GM21528 (cell line): ENCODE measurements around the gene DLEU7.

Experiments
- ATAC-seq: cut with Tn5 transposase; IDR thresholded peaks from one replicate; pipeline ENCODE4 v1.9.1; 2021; ENCODE audit warnings: mild to moderate bottlenecking, moderate library complexity; ENCODE audit not compliant: unreplicated experiment, low FRiP score

The DLEU7 gene

GRCh38 chr13:50843257-50844083 lies at the start of gene DLEU7:
DLEU7 (minus strand) TSS chr13:50843692; CDS start chr13:50843646, 46 bp downstream.
- ATAC-seq, result no peak

DNA sequence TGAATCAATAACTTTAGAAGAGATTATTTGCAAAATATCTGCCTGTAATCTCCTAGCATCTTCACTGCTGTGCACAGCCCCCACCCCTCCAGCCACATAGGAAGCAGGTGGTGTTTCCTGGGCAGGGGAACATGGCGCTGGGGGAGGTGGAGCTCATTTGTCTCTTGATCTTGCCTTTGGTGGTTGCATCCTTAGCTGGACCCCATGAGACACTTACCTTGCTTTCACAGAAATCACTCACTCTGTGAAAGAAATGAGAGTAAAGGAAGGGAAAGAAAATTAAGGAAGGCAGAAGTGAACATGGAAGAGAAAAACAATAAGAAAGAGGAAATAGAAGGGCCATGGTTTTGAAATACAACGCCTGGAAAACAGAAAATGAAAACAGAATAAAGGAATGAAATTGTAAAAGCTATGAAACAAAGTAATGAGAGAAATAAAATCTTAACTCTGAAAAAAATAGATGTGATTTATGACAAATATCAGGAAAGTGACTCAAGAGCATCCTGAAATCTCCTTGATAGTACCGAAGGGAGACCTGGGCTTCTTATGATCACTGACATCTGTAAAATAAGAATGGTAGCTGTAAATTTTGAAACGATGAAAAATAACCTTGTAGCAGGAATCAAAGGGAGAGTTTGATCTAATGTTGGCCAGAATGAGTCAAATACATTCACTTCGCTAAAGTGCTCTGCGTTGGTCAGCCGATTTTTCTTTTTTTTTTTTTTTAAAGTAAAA lies 48.9 kb upstream of the DLEU7 start:
- no peak for ATAC-seq

DNA sequence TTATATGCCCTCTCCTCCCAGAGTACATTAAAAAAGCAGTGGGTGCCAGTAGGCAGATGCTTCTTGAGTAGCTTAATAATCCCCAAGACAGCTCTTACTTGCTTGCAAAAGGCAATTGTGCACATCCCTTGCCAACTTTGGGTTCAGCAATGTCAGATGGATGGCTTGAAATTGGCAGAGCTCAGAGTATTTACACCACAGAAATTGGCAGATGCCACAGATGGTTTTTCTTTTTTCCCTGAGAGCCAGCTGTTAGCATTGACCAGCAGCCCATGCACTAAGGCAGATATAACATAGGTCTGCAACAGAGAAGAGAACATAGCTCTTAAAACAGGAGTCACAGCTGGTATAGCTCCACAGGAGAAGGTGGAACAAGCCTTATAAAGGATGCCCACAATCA lies 47.7 kb upstream of the DLEU7 start:
- no peak for ATAC-seq

GRCh38 chr13:50889317-50889716 lies 45.8 kb upstream of the DLEU7 start:
- ATAC-seq, result no peak

- ATAC-seq, result no peak
Observed at GRCh38 chr13:50888362-50888761, 44.9 kb upstream of the DLEU7 start.

GRCh38 chr13:50887151-50887550 lies 43.7 kb upstream of the DLEU7 start:
- no peak for ATAC-seq

DNA sequence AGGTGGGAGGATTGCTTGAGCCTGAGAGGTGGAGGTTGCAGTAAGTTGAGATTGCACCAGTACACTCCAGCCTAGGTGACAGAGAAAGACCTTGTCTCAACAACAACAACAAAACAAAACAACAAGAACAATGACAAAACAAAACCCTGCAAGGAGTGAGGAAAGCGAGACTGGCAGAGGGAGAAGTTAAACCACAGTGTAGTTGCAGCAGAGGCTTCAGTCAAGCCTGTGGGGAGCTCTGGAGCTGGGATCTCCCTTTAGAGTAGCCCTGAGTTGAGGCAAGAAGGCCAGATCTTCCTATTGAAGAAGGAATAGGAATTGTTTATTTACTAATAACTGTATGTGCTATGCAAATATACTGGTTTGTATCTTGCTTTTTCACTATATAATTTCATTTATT lies 40.8 kb upstream of the DLEU7 start:
- ATAC-seq, result no peak

GRCh38 chr13:50883728-50884127 lies 40.2 kb upstream of the DLEU7 start:
- no peak for ATAC-seq

- no peak for ATAC-seq
Observed at GRCh38 chr13:50882816-50883435, 39.4 kb upstream of the DLEU7 start.

DNA sequence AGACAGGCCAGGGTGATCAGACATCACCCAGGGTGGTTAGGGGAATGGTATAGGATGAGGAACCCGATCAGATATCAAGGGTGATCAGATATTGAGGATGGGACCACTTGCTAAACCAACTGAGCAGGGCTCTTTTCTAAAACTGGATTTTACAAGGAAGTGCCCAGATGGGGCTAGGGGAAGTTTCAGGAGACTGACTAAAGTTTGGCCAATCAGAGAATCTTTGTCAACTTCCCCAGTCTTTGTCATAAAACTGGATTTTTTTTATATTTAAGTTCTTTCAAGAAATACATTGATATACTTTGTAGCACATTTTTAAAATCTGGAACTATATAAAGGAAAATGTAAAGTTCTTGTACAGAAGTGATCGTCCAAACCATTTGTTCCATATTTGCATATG lies 30.5 kb upstream of the DLEU7 start:
- ATAC-seq, result no peak

- ATAC-seq, result no peak
Observed at GRCh38 chr13:50873467-50873866, 30.0 kb upstream of the DLEU7 start.

DNA sequence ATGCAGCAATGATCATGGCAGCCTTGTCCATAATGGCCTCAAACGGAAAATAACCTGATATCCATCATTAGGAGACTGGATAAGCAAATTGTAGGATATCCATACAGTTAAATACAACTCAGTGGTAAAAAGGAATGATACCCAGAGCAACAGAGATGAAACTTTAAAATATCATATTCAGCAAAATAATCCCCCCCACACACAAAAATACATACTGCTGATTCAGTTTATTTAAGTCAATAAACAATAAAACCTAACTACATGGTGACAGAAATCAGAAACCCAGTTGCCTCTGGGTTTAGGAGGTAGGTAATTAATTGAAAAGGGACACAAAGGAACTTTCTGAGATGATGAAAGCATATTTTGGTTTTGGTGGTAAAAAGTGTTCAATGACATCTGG lies 27.9 kb upstream of the DLEU7 start:
- ATAC-seq, result no peak

DNA sequence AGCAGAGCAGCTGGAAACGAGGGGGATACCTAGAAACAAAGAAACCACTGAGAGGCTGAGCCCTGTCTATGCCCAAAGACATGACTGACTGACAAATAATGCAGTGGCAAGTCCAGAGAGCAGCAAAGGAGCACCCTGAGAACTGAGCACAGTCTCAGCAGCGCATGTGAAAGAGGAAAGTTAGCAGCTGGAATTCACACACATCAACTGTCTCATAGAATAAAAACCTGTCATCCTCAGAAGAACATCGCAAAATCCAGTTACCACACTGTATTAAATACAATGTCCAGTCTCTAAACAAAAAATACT lies 24.1 kb upstream of the DLEU7 start:
- ATAC-seq, result no peak

DNA sequence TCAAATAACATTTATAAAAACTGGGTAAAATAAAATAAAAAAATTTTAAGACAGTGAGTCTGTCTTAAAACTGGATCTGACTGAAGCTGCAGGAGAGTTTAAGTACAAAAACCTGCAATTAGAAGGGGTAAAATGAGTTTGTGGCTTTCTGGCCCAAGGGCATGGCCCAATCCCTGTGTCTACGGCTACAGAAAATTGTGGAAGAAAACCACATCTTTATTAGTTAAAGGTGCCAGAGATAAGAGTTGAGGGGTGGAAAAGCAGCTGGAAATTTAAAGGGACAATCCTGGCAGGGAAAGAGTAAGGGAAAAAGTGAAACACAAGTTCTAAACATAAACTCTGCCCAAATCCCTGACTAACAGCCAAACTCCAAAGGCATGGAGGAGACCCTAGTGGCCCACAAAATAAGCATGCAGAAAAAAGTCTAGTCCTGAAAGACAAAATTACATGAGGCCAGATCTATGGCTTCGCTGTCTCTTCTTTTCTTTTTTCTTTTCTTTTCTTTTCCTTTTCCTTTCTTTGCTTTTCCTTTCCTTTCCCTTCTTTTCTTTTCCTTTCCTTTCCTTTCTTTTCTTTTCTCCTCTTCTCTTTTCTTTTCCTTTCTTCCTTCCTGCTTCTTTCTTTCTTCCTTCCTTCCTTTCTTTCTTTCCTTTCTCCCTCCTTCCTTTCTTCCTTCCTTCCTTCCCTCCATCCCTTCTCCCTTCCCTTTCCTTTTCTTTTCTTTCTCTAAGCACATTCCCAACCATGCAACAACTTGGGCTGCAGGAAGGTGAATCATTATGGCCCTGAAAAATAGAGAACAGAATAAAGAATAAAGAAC lies 23.5 kb upstream of the DLEU7 start:
- ATAC-seq, result no peak

- ATAC-seq, result no peak
Observed at GRCh38 chr13:50864492-50864891, 21.0 kb upstream of the DLEU7 start.

GRCh38 chr13:50855681-50856080 lies 12.2 kb upstream of the DLEU7 start:
- ATAC-seq, result no peak

DNA sequence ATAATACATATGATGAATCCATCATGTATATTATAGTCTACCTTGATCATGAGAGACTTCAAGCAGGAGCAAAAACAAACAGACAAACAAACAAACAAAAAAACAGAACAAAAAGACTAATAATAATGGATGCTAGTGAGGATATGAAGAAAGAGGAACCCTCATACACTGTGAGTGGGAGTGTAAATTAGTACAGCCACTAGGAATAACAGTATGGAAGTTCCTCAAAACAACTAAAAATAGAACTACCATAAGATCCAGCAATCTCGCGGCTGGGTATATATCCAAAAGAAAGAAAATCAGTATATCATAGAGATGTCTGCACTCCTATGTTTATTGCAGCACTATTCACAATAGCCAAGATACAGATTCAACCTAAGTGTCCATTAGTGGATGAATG lies 7.0 kb upstream of the DLEU7 start:
- ATAC-seq, result no peak

GRCh38 chr13:50847501-50847900 lies 4.0 kb upstream of the DLEU7 start:
- no peak for ATAC-seq

GRCh38 chr13:50846861-50847475 lies 3.5 kb upstream of the DLEU7 start:
- no peak for ATAC-seq

DNA sequence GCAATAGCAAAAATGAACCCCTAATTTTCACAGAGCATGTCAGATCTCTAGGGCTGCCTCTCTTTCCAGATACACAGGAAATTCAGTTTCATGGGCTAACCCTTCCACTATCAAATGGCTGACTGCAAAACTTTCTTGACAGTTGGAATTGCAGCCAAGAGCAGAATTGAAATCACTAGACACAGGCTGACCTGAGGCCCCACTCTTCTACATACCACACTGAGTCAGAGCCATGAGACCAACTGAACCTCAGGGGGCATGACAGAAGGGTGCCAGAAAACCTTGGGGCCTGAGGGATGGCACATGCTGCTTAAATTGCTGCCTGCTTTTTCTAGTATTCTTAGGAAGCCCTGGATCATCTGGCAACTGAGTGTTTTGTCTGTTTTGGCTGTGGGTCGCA lies 1.7 kb upstream of the DLEU7 start:
- ATAC-seq, result no peak
